Adipocyte (in vitro differentiated cells): ENCODE results near the gene MOCOS.

Experiments used
- DNase-seq: peaks from one replicate; pipeline ENCODE4 v3.0.0-alpha.2; 2015; ENCODE audit warnings: low read depth
- H3K27me3 ChIP-seq: replicated peaks from 2 replicates; pipeline ENCODE4 v1.7.0; 2013; ENCODE audit warnings: mild to moderate bottlenecking, low read length, moderate library complexity; ENCODE audit not compliant: control insufficient read depth, insufficient read depth
- H3K36me3 ChIP-seq: 2 replicates; pipeline ENCODE4 v1.7.0; 2013; ENCODE audit warnings: low read length, mild to moderate bottlenecking, moderate library complexity; ENCODE audit not compliant: control insufficient read depth, insufficient read depth, severe bottlenecking
- H3K4me1 ChIP-seq: 2 replicates; pipeline ENCODE4 v1.7.0; 2013; ENCODE audit warnings: mild to moderate bottlenecking, low read length, moderate library complexity; ENCODE audit not compliant: control insufficient read depth, insufficient read depth
- H3K4me3 ChIP-seq: 2 replicates; pipeline ENCODE4 v1.7.0; 2013; ENCODE audit warnings: mild to moderate bottlenecking, low read length, moderate library complexity
- H3K9ac ChIP-seq: 2 replicates; pipeline ENCODE4 v1.7.0; 2013; ENCODE audit warnings: mild to moderate bottlenecking, low read length, moderate library complexity
- H3K9me3 ChIP-seq: 2 replicates; pipeline ENCODE4 v1.7.0; 2013; ENCODE audit warnings: mild to moderate bottlenecking, low read length, moderate library complexity; ENCODE audit not compliant: control insufficient read depth

Gene MOCOS

DNA sequence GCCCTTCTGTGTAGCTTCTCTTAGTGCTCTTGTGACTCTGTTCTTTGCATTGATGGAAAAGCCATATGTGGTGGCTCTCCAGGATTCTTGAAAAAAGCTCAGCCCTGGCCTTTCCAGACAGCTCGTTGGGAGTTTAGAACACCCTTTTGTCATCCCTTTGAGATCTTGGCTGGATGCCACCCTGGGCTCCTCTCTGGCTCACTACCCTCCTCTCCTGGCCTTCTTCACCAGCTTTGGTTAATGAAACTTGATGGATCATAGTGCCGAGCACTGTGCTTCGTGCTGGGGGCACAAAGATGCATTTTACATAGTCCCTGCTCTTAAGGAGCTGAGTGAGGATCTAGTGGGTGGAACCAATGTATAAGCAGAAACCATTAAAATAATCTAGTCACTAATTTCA, 94.6 kb downstream of the MOCOS start:
- Histone ChIP-seq H3K9me3 (no peaks in the 10 kb centered on the region), H3K9ac (no peak overlapping the region), H3K36me3 (no peaks in the 10 kb centered on the region), H3K27me3 (no peaks in the 10 kb centered on the region), H3K4me1 (no peaks in the 10 kb centered on the region), H3K4me3 (no peak overlapping the region)
- no peak for DNase-seq

DNA sequence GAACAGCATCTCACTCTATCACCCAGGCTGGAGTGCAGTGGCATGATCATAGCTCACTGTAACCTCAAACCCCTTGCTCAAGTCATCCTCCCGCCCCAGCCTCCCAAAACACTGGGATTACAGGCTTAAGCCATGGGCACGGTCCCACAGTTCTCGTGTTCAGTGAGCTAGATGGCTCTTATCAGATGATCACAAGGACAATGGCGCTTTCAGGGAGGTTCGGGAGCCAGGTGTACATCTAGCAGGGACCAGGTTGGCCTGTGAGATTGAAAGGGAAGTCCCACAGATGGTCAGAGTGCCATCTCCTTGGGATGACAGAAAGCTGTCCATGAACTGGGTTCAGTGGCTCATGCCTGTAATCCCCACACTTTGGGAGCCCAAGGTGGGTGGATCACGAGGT, 96.2 kb downstream of the MOCOS start:
- Histone ChIP-seq H3K36me3 (no peaks in the 10 kb centered on the region), H3K27me3 (no peaks in the 10 kb centered on the region), H3K4me3 (no peak overlapping the region), H3K9ac (no peak overlapping the region), H3K4me1 (no peaks in the 10 kb centered on the region), H3K9me3 (peaks cover 2% of the 10 kb centered on the region)
- no peak for DNase-seq

DNA sequence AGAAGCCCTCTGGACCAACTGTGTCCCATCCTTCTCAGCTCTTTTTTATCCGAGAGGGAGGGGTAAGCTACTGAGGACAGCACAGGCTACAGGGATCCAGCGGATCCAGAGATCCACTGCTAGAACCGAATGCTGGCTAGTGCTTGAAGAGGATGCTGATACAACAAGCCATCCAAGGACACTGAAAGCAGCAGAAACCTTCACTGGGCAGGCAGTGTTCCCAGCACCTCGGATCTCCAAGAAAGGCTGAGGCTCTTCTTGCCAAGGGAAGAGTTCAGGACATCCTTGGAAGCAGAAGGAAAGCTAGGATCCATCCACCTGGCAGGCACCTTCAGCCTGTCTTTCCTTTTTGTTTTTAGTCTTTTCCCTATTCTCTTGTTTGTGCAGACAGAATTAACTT, 97.0 kb downstream of the MOCOS start:
- no peak for DNase-seq
- Histone ChIP-seq H3K4me3 (no peak overlapping the region), H3K9ac (peak overlapping the region; percentile 20), H3K36me3 (no peaks in the 10 kb centered on the region), H3K9me3 (peaks cover 10% of the 10 kb centered on the region), H3K4me1 (no peaks in the 10 kb centered on the region), H3K27me3 (no peaks in the 10 kb centered on the region)

DNA sequence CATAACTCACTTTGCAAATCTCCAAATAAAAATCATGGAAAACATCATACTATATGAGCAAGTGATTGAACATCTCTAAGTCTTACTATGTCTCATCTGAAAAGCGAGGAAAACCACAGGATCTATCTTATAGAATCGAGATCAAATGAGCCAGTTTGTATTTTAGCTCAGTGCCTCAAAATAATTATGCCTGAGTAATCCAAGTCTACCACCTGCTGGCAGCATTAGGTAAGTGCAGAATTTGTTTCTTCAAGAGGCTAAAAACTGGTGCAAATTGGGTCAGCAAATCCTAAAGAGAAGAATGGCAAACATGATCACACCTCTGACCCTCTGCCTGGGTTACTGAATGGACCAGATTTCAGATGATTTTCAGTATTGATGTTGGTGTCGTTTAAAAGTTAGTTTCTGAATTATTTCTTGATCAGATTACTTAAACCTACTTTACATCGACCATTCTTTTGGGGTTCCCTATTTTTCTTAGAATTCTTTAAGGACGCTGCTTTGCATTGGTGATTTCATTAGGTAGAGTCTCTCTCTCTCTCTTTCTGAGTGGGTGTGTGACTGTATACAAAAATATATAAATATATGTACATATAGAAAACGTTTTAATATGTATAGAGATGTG, 97.5 kb downstream of the MOCOS start:
- Histone ChIP-seq H3K4me1 (no peaks in the 10 kb centered on the region), H3K9ac (peak overlapping the region; percentile 20), H3K27me3 (no peaks in the 10 kb centered on the region), H3K9me3 (peaks cover 14% of the 10 kb centered on the region), H3K36me3 (no peaks in the 10 kb centered on the region), H3K4me3 (no peak overlapping the region)
- peak; percentile 86 for DNase-seq

DNA sequence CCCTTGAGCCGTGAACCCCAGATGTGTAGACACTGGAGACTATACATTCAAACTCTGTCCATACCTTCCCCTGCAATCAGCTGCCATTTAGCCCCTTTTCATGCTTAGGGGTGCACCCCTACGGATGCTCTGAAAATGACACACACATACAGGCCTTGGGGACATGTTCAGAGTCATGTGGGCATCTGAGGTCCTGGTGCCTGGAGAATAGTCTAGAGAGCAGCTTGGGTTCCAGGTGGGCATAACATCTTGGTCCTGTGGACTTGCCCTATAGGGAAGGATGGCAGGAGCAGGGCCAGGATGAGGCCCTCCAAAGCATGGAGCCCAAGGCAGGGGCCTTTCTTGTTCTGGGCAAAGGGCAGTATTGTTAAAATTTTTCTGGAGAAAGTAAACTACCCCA, 100.4 kb downstream of the MOCOS start:
- H3K4me1 ChIP-seq: no peaks in the 10 kb centered on the region
- no peak overlapping the region for H3K9ac ChIP-seq
- no peaks in the 10 kb centered on the region for H3K36me3 ChIP-seq
- H3K9me3 ChIP-seq: peaks cover 14% of the 10 kb centered on the region
- H3K4me3 ChIP-seq: no peak overlapping the region
- H3K27me3 ChIP-seq: no peaks in the 10 kb centered on the region
- no peak for DNase-seq

DNA sequence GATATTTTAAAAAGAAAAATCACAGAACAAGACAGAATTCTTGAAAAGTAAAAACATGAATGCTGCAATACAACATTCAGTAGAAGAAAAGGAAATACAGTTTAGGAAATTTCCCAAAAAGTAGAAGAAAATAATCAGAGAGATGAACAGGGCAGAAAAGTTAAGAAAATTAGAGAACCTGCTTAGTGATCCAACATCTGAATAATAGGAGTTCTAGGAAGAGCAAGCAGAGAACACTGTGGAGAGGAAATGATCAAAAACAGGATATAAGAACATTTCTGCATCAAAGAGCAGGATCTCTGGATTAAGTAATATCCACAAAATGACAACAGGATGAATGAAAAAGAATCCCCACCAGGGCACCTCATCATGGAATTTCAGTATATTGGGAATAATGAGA, 101.4 kb downstream of the MOCOS start:
- Histone ChIP-seq H3K27me3 (no peaks in the 10 kb centered on the region), H3K4me1 (no peaks in the 10 kb centered on the region), H3K9me3 (peaks cover 14% of the 10 kb centered on the region), H3K36me3 (no peaks in the 10 kb centered on the region), H3K9ac (no peak overlapping the region), H3K4me3 (no peak overlapping the region)
- DNase-seq: no peak

DNA sequence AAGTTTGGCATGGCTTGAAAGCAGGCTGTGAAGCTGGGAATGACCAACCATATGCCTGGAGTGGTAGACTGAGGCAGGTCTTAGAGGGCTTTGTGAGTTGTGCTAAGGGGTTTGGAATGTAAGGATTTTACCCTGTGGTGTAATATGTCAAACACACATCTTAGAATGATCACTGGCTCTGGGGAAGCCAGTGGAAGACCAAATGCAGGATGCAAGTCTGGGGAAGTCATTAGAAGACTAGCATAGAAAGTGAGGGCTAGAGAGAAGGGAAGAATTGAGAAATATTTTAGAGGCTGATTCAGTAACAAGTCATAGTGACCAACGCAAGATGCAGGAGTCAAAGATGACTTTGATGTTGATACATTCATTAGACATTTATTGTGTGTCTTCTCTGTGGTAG, 106.7 kb downstream of the MOCOS start:
- H3K9ac ChIP-seq: no peak overlapping the region
- H3K9me3 ChIP-seq: peaks cover 6% of the 10 kb centered on the region
- DNase-seq: no peak
- no peaks in the 10 kb centered on the region for H3K36me3 ChIP-seq
- no peaks in the 10 kb centered on the region for H3K4me1 ChIP-seq
- no peaks in the 10 kb centered on the region for H3K27me3 ChIP-seq
- H3K4me3 ChIP-seq: no peak overlapping the region

DNA sequence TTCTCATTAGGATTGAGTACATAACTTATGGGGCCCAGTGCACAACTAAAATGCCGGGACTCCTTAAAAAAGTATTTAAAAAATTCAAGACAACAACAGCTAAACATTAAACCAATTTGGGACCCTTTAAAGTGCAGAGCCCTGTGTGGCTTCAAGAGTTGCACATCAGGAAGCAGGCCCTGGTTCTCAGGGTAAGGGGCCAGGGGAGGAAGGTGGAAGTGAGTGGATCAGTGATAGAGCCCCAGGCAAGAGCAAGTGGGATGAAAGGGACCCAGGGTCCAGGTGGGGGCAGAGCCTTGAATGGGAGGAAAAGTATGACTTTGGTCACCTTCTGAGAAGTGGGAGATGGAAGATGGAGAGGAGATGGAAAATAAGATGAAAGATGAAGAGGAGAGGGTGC, 107.9 kb downstream of the MOCOS start:
- Histone ChIP-seq H3K9me3 (no peaks in the 10 kb centered on the region), H3K4me1 (no peaks in the 10 kb centered on the region), H3K4me3 (no peak overlapping the region), H3K9ac (no peak overlapping the region), H3K36me3 (no peaks in the 10 kb centered on the region), H3K27me3 (no peaks in the 10 kb centered on the region)
- DNase-seq: no peak

DNA sequence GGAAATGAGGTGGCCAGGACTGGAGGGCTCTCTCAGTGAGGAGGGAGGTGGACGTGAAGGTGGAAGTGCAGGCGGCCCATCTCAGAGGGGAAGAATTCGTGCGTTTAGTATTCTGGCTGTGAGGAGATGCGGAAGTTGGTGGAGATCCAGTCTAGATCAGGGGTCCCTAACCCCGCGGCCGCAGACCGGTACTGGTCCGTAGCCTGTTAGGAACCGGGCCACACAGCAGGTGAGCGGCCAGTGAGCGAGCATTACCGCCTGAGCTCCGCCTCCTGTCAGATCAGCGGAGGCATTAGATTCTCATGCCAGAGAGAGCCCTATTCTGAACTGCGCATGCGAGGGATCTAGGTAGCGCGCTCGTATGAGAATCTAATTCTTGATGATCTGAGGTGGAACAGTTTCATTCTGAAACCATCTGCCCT, 108.6 kb downstream of the MOCOS start:
- no peak for DNase-seq
- H3K9me3 ChIP-seq: no peaks in the 10 kb centered on the region
- H3K9ac ChIP-seq: no peak overlapping the region
- H3K4me1 ChIP-seq: no peaks in the 10 kb centered on the region
- peak overlapping the region; percentile 2 for H3K4me3 ChIP-seq
- no peaks in the 10 kb centered on the region for H3K27me3 ChIP-seq
- no peaks in the 10 kb centered on the region for H3K36me3 ChIP-seq

DNA sequence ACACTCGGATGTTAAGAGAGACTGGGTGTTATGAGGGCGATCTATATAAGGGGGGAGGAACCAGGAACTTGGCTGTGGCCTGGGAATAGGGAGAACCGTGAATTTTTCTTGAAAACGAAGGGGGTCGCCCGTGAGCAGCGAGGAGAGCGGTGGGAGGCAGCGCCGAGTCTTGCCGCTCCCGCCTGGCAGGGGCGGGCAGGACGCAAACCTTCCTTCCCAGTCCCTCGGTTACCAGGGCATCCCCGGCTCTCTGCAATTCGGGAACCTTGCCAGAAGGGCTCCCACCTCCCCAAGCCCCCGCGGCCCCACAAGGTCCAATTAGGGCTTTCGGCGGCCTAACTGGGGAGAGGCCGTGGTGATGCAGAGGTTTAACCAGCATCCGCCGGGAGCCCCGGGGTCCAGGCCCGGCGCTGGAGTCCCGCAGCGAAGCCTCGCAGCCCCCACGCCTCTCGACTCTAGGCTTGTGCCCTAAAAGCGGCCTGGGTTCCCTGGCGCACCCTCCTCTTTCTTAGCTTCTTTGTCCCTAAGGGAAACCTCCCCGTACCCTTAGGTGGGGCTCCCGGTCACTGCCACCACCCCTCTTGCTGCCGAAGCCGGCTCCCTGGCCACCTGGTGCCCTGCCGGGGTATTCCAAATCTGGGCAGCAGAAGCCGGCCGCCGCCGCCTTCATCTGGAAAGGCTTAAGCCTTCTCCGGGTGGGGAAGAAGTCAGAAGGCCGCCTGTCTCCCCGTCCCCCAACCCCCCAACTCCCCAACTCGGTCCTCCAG, 109.5 kb downstream of the MOCOS start:
- H3K9me3 ChIP-seq: no peaks in the 10 kb centered on the region
- H3K4me3 ChIP-seq: peak overlapping the region; percentile 81
- H3K36me3 ChIP-seq: no peaks in the 10 kb centered on the region
- H3K9ac ChIP-seq: peak overlapping the region; percentile 73
- no peaks in the 10 kb centered on the region for H3K4me1 ChIP-seq
- no peaks in the 10 kb centered on the region for H3K27me3 ChIP-seq
- DNase-seq: peak; percentile 87

DNA sequence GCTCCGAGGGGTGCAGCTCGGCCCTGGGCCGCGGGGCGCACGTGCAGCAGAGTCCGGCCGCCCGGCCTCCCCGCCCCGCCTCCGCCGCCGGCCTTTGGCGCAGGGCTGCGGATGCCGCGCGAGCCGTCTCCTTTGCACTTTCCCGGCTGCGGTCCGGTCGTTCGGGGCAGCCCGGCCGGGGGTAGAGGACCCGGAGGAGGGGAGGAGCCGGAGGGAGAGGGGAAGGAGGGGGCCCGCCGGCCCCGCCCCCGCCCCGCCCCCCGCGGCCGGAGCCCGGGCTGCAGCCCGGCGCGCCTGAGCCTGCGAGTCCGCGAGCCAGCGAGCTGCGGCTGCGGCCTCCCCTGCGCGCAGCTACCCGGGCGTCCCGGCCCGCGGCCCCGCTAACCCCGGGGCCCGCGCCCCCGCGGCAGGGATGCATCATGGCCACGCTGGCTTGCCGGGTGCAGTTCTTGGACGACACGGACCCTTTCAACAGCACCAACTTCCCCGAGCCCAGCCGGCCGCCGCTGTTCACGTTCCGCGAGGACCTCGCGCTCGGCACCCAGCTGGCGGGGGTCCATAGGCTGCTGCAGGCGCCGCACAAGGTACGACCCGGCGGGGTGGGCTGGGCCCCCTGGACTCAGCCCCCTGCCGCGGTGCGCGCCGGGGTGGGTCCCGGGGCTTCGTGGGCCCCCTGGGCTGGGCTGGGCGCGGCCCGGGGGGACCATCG, 110.3 kb downstream of the MOCOS start, which contains the start of gene FHOD3:
Gene FHOD3, plus strand, starts transcription at position 297 of the 709 bp plus-strand sequence. Its CDS starts 123 bp downstream, at position 420.
- no peaks in the 10 kb centered on the region for H3K36me3 ChIP-seq
- peak within 1 kb of the TSS; percentile 75 for H3K9ac ChIP-seq
- H3K4me1 ChIP-seq: peaks cover 3% of the 10 kb centered on the region
- peak within 1 kb of the TSS; percentile 81 for H3K4me3 ChIP-seq
- peak; percentile 86 for DNase-seq
- H3K27me3 ChIP-seq: no peaks in the 10 kb centered on the region
- no peaks in the 10 kb centered on the region for H3K9me3 ChIP-seq
